COLO668 (cell line): Measurements from ENCODE around the gene FAM174B.

Experiments used
- DNase-seq: peaks from one replicate; lab custom pipeline; 2025; ENCODE audit not compliant: unreplicated experiment; lab: John Stamatoyannopoulos, UW

The FAM174B gene

DNA sequence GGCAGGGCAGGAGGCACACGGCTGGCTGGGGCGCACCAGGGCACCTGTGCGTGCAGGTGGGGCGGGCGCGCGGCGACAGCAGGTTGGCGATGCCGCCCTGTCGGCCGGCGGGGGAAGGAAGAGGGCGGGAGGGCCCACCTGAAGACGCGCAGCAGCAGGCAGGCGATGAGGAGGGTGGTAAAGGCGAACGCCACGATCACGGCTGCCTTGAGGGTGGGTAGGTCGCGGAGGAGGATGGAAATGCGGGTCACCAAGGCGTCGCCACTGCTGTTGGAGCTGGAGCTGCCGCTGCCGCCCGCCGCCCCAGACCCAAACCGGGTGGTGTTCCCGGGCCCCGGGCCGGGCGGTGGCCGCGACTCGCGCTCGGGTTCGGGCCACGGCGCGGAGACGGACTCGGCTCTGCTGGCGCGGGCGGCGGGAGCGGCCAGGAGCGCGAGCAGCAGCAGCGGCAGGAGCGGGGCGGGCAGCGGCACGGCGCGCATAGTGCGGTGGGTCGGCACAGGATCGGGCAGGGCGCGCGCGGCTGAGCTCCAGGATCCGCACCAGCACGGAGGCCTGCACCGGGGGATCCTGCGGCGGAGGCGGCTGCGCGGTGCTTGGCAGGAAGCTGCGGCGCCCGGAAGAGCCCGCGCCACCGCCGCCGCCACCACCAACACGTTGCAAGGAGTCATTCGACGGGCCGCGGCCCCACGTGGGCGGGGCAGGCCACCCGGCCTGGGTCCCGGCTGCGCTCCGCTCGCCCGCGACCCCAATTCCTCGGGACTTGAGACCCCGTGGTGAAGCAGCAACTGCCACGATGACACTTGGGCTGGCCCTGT is at the start of gene FAM174B:
TSS of gene FAM174B (minus strand) at position 598 of the 818 bp plus-strand sequence.
- DNase-seq: peak; percentile 85

DNA sequence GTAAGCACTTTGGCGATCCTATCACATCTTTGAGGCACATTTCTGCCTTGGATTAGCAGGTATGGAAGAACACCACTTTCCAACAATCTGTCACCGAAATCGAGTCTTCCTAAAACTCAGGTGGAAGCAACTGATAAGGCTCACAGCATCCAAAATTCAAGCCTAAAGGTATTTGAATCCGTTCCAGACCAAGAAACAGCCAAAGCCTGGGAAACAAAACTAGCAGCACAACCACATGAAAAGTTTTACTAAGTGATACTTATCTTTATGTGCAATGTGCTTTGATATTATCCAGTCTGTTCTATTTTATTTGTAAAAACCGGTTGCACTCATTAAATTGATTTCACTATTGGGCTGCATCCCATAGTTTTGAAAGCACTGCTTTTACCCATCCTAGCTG is 40.5 kb upstream of the FAM174B start:
- DNase-seq: no peak

DNA sequence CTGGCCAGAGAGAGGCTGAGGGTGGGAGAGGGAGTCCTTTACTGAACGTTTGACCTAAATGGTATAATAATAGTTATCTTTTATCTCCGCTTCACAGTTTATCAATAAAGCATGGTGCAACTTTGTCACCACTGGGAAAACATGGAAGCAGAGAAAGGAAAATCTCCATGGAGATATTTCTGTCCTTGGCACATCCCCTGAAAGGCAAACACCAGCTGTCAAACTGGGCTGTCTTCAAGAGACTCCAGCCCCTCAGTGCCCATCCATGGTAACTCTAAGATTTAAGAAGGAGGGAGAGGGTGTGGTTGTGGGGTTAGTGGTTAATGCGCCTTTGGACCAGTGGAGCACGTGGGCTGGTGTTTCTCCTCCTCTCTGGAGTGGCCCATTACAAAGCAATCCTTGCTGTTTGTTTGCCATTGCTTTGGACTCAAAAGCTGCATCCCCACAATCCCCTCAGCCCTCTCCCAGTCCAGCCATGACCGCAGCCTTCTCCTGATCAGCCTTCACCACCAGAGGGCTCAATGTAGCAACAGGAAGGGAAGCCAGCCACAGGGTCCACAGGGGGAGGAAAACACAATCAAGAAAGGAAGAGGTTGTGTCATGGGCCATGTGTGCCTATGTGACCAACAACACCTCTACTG is 38.2 kb upstream of the FAM174B start:
- DNase-seq: peak; percentile 17

- no peak for DNase-seq
Measured at GRCh38 chr15:92690395-92690794, 34.8 kb upstream of the FAM174B start.

DNA sequence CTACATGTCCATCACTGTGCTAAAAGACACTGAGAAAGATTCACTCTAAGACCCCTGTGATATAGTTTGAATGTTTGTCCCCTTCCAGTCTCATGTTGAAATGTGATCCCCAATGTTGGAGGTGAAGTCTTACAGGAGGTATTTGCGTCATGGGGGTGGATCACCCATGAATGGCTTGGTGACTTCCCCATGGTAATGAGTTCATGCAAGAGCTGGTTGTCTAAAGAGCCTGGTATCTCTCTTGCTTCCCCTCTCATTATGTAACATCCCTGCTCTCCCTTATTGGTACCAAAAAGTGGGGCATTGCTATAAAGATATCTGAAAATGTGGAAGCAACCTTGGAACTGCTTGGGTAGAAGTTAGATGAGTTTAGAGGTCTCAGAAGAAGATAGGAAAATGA is 32.2 kb upstream of the FAM174B start:
- no peak for DNase-seq

DNA sequence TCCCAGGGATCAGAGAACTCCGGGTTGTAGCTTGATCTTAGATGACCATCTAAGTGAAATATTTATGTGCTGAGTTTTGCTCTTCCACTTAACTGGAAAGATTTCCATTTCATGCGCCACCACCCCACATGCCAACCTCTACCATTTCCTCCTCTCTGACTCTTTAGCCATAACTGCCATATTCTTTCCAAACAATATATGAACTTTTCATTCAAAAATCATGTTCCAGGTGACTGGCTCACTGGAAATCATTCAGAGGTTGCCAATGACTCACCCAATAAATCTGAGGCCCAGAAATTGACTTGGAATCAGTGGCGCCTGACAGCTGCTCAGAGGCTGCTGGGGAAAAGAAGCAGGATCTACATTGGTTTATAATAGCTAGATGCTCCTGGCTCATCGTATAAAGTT is 31.6 kb upstream of the FAM174B start:
- no peak for DNase-seq

GRCh38 chr15:92683511-92683834 is 27.9 kb upstream of the FAM174B start:
- DNase-seq: peak; percentile 28

- no peak for DNase-seq
Measured at GRCh38 chr15:92682741-92683510, 27.4 kb upstream of the FAM174B start.

GRCh38 chr15:92681141-92681631 is 25.6 kb upstream of the FAM174B start:
- DNase-seq: no peak

DNA sequence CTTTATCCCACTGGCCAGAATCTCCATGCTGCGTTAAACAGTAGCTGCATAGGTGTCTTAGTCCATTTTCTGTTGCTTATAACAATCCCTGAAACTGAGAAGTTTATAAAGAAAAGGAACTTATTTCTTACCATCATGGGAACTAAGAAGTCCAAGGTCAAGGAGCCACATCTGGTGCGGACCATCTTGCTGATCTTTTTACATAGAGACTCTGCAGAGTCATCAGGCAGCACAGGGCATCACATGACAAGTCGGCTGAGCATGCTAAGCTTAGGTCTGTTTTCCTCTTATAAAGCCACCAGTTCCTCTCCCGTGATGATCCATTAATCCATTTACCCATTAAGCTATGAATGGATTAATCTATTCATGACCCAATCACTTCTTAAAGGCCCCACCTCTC is 22.4 kb upstream of the FAM174B start:
- no peak for DNase-seq

- DNase-seq: no peak
Measured at GRCh38 chr15:92676561-92676960, 21.0 kb upstream of the FAM174B start.

DNA sequence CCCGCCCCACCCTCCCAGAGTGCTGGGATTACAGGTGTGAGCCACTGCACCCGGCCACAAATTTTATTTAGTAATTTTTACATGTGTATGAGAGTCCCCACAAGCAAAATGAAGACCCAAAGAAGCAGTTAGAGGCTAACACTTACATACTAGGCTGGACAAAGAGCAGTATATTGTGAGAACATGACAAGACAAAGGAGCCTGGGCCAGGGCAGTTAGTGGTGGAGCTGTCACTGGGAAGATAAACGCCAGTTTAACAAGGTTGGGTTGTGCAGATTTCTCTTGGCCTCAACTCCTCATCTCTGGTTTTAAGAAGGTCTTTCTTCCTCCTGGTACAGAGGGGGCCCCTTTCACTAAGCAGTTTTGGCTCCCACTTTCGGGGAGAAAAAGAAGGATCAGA is 19.9 kb upstream of the FAM174B start:
- no peak for DNase-seq

GRCh38 chr15:92674347-92674746 is 18.8 kb upstream of the FAM174B start:
- DNase-seq: no peak

DNA sequence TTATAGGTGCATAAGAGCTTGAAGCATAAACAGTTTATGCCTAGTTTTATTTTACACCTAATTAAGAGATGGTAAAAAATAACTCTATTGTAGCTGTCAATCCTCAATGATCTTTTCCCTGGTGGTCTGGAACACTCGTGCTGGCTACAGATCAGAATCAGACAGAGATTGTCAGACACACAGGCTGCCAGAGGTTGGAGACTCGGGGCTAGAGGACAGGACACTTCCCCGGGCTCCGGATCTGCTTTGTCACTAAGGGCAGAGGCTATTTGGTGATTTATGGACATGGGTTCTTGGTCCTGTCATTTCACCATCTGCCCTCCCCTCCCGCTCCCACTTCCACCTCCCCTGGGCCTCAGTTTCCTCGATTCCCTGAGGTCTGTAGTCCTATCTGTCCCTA is 16.5 kb upstream of the FAM174B start:
- no peak for DNase-seq

GRCh38 chr15:92671406-92671805 is 15.8 kb upstream of the FAM174B start:
- DNase-seq: no peak

DNA sequence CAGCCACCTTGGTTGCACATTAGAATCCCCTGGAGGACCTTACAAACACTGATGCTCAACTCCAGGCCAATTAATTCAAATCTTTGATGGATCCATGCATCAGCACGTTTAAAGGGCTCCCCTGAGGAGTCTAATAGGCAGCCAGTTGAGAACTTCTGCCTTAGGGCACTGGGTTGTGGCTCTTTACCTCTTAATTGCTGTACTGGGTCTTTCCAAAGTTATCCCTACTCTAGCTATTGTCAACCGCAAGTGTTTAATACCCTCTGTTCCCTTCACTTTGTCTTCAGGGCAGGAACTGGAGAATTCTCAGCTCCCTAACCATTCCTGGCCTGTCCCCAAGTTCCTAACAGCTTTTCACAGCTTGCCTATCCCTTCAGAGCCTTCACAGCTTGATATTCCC is 15.0 kb upstream of the FAM174B start:
- no peak for DNase-seq

DNA sequence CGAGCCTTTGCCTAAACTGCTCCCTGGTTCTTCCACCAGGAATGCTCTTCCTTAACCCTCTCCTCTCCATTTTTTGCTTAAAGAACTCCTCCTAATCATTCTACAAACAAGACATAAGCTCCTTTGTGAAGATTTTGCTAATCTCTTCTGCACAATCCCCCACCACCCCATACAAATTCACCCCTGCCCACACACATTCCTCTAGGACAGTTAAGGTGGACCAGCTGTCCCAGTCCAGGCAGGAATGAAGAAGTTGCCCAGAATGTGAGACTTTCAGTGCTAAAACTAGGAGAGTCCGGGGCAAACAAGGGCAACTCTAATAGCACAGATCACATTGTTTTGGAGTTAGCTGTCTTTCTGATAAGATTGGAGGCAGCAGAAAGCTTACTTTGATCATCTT is 13.9 kb upstream of the FAM174B start:
- no peak for DNase-seq

DNA sequence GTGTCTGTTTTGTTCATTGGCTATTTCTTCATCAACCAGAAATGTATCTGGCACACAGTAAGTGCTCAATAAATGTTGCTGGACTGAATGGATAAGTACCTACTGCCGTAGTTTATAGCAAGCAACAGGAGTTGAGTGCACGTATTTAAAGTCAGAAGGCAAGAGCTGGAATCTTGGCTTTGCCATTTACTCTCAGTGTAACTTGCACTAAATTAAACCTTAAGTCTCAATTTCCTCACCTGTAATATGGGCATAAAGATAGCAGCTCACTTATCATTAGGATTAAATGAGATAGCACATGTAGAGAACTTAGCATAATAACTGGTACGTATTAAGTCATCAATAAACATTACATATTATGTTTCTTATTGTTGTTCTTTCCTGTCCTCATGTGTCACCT is 13.0 kb upstream of the FAM174B start:
- DNase-seq: no peak

DNA sequence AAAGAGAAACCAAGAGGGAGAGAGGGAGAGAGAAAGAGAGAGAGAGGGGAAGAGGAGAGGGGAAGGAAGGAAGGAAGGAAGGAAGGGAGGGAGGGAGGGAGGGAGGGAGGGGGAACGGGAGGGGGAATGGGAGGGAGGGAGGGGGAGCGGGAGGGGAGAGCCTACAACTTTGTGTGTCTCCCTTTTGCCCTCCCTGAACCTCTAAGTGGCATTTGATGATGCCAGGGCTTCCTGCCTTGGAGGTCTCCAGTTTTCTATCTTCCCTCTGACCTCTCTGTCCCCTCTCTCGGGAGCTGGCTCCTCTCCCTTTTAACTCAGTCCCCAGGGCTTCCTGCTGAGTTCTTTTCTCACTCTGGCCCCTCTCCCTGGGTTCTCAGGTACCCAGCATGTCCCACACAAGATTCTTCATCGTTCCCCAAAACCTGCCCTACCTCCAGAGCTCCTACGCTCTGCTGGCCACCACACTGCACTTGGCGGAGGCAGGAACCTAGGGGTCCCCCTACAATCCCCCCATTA is 12.5 kb upstream of the FAM174B start:
- no peak for DNase-seq

- peak; percentile 70 for DNase-seq
Measured at GRCh38 chr15:92667287-92667904, 11.8 kb upstream of the FAM174B start.

- DNase-seq: peak; percentile 61
Measured at GRCh38 chr15:92666780-92667179, 11.2 kb upstream of the FAM174B start.
